ENCODE measurements around the gene BCR. TPM values are rescaled to one million over a fixed set of nuclear protein-coding genes. Genes with fewer than 3 reads are reported as not detected.
A peak's percentile ranks its signal among the peaks of the same experiment; 100 is the strongest.

The BCR gene
- total RNA-seq, 1 donor from 2014 or later = 69.0 TPM

DNA sequence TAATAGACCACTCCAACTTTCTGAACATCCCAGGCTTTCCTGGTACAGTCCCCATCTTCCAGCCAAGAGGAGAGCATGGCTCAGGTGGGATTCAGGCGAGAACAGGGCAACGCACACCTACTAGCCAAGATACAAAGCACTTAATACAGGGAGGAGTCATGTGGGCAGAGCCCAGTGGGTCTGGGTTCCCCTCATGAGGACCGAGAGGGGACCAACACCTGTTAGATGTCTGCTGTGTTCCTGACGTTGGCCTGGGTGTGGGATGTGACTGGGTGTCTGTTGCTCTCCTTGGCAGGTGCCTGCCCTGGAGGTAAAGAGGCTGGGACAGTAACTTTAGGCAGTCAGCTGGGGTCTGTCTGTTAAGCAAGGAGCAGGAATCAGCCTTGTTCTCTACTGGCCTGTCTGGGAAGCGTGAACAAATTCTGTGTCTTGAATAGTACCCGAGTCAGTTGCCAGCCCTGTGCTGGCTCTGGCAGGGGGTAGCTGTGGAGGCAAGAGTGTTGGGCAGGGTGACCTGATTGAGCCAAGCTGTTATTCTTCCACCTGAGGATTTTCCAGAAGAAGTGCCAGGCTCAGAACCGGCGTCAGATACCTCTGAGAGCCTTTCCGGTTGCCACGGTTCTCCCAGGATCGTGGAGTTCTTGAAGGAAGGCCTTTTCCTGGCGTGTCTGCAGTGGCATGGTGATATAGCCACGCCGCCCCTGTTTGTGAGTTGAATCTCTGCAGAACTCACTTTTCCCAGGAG lies 56.3 kb downstream of the BCR start:
- H3K4me3 ChIP-seq (ENCODE audit: low read depth, low read length) = no peak overlapping the region
- TF ChIP-seq, protein P1, sequence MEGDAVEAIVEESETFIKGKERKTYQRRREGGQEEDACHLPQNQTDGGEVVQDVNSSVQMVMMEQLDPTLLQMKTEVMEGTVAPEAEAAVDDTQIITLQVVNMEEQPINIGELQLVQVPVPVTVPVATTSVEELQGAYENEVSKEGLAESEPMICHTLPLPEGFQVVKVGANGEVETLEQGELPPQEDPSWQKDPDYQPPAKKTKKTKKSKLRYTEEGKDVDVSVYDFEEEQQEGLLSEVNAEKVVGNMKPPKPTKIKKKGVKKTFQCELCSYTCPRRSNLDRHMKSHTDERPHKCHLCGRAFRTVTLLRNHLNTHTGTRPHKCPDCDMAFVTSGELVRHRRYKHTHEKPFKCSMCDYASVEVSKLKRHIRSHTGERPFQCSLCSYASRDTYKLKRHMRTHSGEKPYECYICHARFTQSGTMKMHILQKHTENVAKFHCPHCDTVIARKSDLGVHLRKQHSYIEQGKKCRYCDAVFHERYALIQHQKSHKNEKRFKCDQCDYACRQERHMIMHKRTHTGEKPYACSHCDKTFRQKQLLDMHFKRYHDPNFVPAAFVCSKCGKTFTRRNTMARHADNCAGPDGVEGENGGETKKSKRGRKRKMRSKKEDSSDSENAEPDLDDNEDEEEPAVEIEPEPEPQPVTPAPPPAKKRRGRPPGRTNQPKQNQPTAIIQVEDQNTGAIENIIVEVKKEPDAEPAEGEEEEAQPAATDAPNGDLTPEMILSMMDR (conservative IDR thresholded peaks at IDR 0.05; ENCODE audit: low read depth, low read length) = no peak
- no peak for DNase-seq (ENCODE audit: low read depth)

DNA sequence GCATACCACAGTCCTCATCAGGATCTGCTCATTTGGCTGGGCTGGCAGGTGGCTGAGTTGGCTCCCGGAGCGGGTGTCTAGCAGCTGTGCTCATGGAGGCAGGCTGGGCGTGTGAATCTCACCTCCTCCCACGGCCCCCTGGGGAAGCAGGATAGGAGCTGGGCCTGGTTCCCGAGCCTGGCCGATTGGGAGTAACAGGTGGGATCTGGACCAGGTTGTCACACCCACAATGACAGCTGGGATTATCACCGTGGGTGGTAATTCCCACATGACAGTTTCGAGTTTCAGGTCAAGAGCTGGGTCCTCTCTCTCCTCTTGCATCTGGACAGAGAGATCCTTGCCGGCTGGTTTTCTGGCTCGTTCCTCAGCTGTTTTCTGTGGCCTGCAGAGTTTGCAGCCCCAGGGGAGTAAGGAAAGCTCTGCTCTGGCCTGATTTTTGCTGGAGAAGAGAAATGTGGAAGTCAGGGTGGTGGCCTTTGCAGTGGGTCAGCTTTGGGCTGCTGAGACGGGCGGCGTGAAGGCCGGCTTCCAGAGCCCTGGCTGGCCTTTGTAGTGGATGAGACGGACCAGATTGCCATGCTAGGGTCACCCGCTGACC lies 57.0 kb downstream of the BCR start:
- no peak overlapping the region for H3K4me3 ChIP-seq (ENCODE audit: low read depth, low read length)
- DNase-seq (ENCODE audit: low read depth) = no peak
- TF ChIP-seq, protein P1 (conservative IDR thresholded peaks at IDR 0.05; ENCODE audit: low read depth, low read length) = no peak

DNA sequence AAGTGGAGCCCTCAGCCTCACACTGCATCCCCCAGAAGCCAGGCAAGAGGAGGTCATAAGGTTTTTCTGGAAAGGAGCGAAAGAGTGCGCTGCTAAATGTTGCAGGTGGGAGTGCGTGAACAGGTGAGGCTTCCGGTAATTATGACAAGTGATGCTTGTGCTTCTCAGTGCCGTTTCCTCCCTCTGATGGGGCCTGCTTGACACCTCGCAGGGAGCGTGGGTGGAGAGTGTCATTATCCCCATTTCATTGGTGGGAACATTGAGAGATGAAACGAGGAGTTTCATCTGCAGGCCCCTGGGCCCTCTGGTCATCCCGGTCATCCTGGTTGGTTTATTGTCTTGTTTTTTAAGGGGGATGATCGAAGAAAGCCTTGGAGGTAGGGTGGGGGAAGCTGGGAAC lies 57.5 kb downstream of the BCR start:
- no peak for DNase-seq (ENCODE audit: low read depth)
- TF ChIP-seq, protein P1 (conservative IDR thresholded peaks at IDR 0.05; ENCODE audit: low read depth, low read length) = no peak
- no peak overlapping the region for H3K4me3 ChIP-seq (ENCODE audit: low read depth, low read length)

DNA sequence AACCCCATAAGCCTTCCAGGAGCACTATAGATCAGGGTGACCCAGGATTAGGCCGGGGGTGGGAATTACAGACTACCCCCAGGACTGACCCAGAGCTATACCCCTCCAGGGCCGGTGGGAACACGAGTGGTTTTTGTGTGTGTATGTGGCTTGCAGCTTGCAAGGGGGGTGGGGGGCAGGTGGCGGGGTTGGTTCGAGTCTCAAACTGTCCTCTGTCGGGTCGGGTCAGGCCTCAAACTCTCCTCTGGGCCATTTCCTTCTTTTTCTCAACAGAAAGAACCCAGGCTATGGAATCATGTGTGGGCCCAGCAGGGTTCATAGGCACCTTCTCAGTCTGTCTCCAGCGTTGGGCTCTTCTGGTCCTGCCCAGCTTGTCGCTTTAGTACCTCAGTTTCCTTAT lies 58.4 kb downstream of the BCR start:
- H3K4me3 ChIP-seq (ENCODE audit: low read depth, low read length) = no peak overlapping the region
- DNase-seq (ENCODE audit: low read depth) = no peak
- TF ChIP-seq, protein P1 (conservative IDR thresholded peaks at IDR 0.05; ENCODE audit: low read depth, low read length) = no peak

DNA sequence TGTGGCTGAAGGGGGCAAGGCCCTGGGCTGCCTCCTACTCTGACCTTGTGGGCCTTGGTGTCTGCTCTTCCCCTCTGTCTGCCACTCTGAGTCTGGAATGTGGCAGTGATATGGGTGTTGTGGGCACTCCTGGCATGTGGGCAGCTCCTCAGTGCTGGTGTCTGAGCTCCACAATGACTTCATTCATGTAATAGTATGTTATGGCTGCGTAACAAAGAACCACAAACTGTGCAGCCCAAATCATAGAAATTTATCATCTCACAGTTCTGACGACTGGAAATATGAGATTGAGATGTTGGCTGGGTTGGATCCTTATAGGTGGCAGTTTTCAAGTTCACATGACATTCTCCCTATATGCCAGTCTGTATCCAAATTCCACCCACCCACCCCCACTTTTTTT lies 59.1 kb downstream of the BCR start:
- DNase-seq (ENCODE audit: low read depth) = no peak
- no peak overlapping the region for H3K4me3 ChIP-seq (ENCODE audit: low read depth, low read length)
- TF ChIP-seq, protein P1 (conservative IDR thresholded peaks at IDR 0.05; ENCODE audit: low read depth, low read length) = no peak

DNA sequence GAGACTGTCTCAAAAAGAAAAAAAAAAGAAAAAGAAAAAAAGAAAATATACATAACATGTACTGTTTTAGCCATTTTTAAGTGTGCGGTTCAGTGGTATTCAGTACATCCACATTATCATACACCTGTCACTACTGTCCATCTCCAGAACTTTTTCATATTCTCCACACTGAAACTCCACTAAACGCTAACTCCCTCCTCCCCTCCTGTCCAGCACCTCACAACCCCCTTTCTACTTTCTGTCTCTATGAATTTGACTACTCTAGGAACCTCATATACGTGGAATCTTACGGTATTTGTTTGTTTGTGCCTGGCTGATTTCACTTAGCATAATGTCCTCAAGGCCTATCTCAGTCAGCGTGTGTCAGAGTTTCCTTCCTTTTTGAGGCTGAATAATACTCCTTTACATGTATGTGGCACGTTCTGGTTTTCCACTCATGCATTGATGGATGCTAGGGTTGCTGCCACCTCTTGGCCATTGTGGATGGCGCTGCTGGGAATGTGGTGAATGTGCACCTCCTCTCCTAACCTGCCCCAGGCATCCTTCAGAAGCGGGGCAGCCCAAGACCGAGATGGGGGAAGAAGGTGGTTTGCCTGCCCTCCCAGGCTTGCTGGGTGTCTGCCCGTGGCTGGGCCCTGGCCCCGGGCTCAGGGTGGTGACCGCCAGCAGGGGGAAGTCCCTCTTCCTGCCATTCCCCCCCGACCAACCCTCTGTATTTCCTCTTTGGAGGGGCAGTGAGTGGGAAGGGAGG lies 60.5 kb downstream of the BCR start:
- TF ChIP-seq, protein P1 (conservative IDR thresholded peaks at IDR 0.05; ENCODE audit: low read depth, low read length) = peak; percentile 64
- no peak overlapping the region for H3K4me3 ChIP-seq (ENCODE audit: low read depth, low read length)
- DNase-seq (ENCODE audit: low read depth) = no peak
